Heart left ventricle (tissue), 13 donors: ENCODE data around the gene LTBP2.

ENCODE experiments used
- CTCF ChIP-seq, 12 donors: fragments of 200-600 bp; sonication (generic) in 4 of 12; IDR thresholded peaks; one replicate each; pipeline versions ENCODE4 v1.5.0 to v1.8.0; 2018 to 2022; ENCODE audit warnings: antibody characterized with exemption in 12 of 12, mild to moderate bottlenecking in 5 of 12
- POLR2A ChIP-seq, 2 donors: fragments of 450-650 bp; IDR thresholded peaks; one replicate each; pipeline ENCODE4 v1.6.1; 2017; ENCODE audit warnings: antibody characterized with exemption in 2 of 2, mild to moderate bottlenecking in 2 of 2, moderate library complexity in 2 of 2
- donor health status: ischemic (EF 13 %, LVEDD 7.1; RV severe dilation, severe dysfunction).
- donor health status: DM: no; HTN: yes; CAD: no.
- donor health status: DM: no; HTN: no; CAD: no.
- donor health status: ischemic (EF 25% LVEDD 6.9; RV normal size, moderate dysfunction).
- donor health status: ischemic (EF 25% LVEDD 5.7; RV mildly dilated, moderate dysfunction).
- donor health status: ischemic (EF 35%, LVEDD 5.7; RV mildly dilated, moderate dysfunction).
- donor health status: nonischemic (EF 11% LVEDD 7.7; RV severe dilation, severe dysfunction).
- donor health status: DM: yes; HTN: yes; CAD: no.
- donor health status: PGD.
- donor health status: ischemic (EF 29% LVEDD 5.4; RV normal size, mild dysfunction).
- donor health status: nonischemic (EF 23%, LVEDD 6.1; RV moderate dilation, normal function).

- no peak for TF ChIP-seq POLR2A (IDR thresholded peaks at IDR 0.05)
- TF ChIP-seq CTCF (IDR thresholded peaks at IDR 0.05): no peak
Observed at GRCh38 chr14:74475678-74476077, 136.4 kb downstream of the LTBP2 start.
